Measurements from ENCODE around the gene RAG1.

DNA sequence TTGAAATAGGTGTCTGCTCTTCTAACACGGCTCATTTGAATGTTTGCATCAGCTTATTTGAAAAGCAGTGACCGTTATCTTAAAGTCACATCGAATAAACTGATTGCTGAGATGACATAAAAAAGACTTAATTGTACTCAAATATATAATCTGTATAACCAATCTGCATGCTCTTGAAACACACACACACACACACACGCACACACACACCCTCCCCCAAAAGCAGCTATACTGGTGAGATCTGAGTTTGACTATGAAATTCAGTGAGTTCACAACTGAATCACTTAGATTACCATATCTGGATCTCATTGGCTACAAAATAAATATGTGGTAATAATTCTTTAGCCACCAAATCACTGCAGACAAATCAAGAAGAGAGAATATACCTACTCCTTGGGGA lies 22.7 kb downstream of the RAG1 start:
- TF ChIP-seq YY1 (IDR thresholded peaks at IDR 0.05; ENCODE audit: insufficient read depth, insufficient read length) (no peak), ZNF274 (IDR thresholded peaks at IDR 0.05; ENCODE audit: low read depth, low read length) (no peak), SUZ12 (IDR thresholded peaks at IDR 0.05; ENCODE audit: extremely low read depth, insufficient read depth, insufficient read length) (no peak)

Measured in NT2/D1 (cell line).